NT2/D1 (cell line): ENCODE measurements around the gene PRXL2C.
"Not testable (repeated sequence)": the region's sequence is repeated elsewhere in the genome, so short reads cannot be mapped to it uniquely, and the experiment has no call there.

Source experiments
- YY1 ChIP-seq: IDR thresholded peaks from 2 replicates; pipeline ENCODE4 v1.6.1; 2011; ENCODE audit not compliant: insufficient read length, insufficient read depth
- ZNF274 ChIP-seq: IDR thresholded peaks from 2 replicates; pipeline ENCODE4 v1.6.1; 2011; ENCODE audit warnings: mild to moderate bottlenecking, low read depth, low read length

DNA sequence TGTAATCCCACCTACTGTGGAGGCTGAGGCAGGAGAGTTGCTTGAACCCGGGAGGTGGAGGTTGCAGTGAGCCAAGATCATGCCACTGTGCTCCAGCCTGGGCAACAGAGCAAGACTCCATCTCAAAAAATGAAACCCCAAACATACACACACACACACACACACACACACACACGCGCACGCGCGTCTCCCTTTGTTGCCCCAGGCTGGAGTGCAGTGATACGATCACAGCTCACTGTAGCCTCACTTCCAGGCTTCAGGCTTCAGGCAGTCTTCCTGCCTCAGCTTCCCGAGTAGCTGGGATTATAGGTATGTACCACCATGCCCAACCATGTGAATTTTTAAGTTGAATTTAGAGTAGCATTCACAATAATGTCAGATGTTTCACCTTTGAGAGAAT, 21.5 kb downstream of the PRXL2C start:
- TF ChIP-seq ZNF274, YY1: not testable (repeated sequence)
